ENCODE data around the gene KIF3B.
"Not testable (repeated sequence)": the region's sequence is repeated elsewhere in the genome, so short reads cannot be mapped to it uniquely, and the experiment has no call there.

The KIF3B gene

GRCh38 chr20:32294071-32294470 lies 16.6 kb downstream of the KIF3B start:
- DNase-seq (ENCODE audit: low read depth in 2 of 2, low spot score in 1 of 2) = no peak

DNA sequence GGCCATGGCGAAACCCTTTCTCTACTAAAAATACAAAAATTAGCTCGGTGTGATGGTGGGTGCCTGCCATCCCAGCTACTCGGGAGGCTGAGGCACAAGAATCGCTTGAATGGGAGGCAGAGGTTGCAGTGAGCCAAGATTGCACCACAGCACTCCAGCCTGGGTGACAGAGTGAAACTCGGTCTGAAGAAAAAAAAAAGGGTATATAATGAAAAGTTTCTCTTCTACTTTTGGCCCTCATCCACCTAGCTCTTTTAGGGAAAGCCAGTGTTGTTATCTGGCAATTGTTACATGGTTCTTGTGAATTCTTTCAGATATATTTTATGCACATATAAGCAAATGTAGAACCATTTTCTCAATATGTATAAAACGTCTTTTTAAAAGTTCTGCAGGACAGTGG lies 19.0 kb downstream of the KIF3B start:
- DNase-seq (ENCODE audit: low read depth in 2 of 2, low spot score in 1 of 2) = no peak

GRCh38 chr20:32296819-32297420 lies 19.5 kb downstream of the KIF3B start:
- DNase-seq (ENCODE audit: low read depth in 2 of 2, low spot score in 1 of 2) = no peak

DNA sequence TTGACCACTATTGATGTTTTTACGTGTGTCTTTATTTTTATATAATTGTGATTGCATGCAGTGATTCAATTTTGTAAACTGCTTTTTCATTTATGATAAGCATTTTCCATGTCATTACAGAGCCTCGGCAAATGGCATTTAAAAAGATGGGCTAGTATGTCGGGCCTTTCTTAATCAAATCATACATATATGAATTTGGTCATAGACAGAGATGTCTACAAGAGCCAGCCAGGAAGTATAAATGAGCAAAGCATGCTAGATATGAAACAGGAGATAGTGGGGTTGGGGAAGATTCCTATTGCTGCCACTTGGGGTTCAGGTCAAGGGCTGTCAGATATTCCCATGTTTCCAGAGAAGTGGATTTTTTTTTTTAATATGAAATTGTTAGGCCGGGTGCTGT lies 20.0 kb downstream of the KIF3B start:
- no peak for DNase-seq (ENCODE audit: low read depth in 2 of 2, low spot score in 1 of 2)

GRCh38 chr20:32300647-32301046 lies 23.2 kb downstream of the KIF3B start:
- DNase-seq (ENCODE audit: low read depth in 2 of 2, low spot score in 1 of 2) = no peak

- DNase-seq (ENCODE audit: low read depth in 2 of 2, low spot score in 1 of 2) = no peak
Measured at GRCh38 chr20:32301719-32302506, 24.5 kb downstream of the KIF3B start.

- no peak for DNase-seq (ENCODE audit: low read depth in 2 of 2, low spot score in 1 of 2)
Measured at GRCh38 chr20:32302507-32302872, 25.0 kb downstream of the KIF3B start.

- no peak for DNase-seq (ENCODE audit: low read depth in 2 of 2, low spot score in 1 of 2)
Measured at GRCh38 chr20:32304131-32304746, 26.8 kb downstream of the KIF3B start.

- no peak for DNase-seq (ENCODE audit: low read depth in 2 of 2, low spot score in 1 of 2)
Measured at GRCh38 chr20:32312718-32313424, 35.4 kb downstream of the KIF3B start.

- DNase-seq (ENCODE audit: low read depth in 2 of 2, low spot score in 1 of 2) = no peak
Measured at GRCh38 chr20:32314768-32315167, 37.3 kb downstream of the KIF3B start.

GRCh38 chr20:32315399-32315798 lies 37.9 kb downstream of the KIF3B start:
- DNase-seq (ENCODE audit: low read depth in 2 of 2, low spot score in 1 of 2) = no peak

DNA sequence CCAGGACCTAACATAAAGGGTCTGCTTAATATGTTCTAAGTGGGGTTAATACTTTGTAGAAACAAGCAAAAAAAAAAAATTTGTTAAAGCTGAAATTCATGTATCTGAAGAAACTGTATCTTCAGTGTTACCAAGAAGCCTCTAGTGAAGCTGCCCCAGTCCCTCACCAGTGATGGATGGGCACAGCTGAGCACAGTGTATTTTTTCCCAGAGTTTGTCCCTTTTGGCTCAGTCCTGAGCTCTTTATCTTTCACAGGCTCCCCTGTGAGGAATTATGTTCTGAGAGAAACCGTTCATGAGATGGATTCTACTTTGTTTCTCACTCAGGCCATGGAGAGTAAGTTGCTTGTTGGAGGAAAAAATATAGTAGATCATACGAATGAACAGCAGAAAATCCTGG lies 38.4 kb downstream of the KIF3B start:
- no peak for DNase-seq (ENCODE audit: low read depth in 2 of 2, low spot score in 1 of 2)

DNA sequence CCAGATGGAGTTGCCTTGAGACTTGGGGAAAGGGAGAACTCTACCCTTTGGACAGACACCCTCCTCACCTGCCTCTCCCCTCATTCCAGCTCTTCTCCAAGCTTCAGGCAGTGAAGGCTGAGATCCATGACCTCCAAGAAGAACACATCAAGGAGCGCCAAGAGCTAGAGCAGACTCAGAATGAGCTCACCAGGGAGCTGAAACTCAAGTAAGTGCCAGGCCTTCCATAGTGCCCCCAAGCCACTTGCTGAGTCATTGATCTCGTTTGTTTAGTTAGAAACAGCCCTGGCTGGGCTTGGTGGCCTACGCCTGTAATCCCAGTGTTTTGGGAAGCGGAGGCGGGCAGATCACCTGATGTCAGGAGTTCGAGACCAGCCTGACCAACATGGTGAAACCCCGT lies 39.2 kb downstream of the KIF3B start:
- DNase-seq (ENCODE audit: low read depth in 2 of 2, low spot score in 1 of 2) = no peak

GRCh38 chr20:32319100-32319499 lies 41.6 kb downstream of the KIF3B start:
- DNase-seq (ENCODE audit: low read depth in 2 of 2, low spot score in 1 of 2) = no peak

DNA sequence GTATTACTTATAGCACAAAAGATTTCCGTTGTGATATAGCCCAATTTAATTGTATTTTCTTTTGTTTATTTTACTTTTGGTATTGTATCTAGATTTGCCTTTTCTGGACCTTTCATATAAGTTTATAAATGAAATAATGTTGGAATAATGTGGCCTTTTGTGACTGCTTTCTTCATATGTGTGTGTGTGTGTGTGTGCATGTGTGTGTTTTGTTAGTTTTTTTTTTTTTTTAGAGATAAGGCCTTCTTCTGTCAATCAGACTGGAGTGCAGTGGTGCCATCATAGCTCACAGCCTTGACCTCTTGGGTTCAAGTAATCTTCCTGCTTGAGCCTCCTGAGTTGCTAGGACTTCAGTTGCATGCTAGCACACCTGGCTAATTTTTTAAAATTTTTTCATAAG lies 42.9 kb downstream of the KIF3B start:
- DNase-seq (ENCODE audit: low read depth in 2 of 2, low spot score in 1 of 2) = no peak

DNA sequence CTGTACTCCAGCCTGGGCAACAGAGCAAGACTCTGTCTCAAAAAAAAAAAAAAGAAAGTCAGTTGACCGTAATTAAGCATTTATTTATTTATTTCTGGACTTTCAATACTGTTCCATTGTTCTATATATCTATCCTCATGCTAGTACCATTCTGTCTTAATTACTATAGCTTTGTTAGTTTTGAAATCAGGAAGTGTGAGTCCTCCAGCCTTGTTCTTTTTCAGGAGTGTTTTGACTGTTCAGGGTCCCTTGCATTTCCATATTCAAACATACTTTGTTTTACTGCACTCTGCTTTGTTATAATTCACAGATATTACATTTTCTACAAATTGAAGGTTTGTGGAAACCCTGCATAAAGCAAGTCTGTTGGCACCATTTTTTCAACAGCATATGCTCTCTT lies 43.9 kb downstream of the KIF3B start:
- no peak for DNase-seq (ENCODE audit: low read depth in 2 of 2, low spot score in 1 of 2)

GRCh38 chr20:32322260-32322659 lies 44.8 kb downstream of the KIF3B start:
- not testable (repeated sequence) for DNase-seq (ENCODE audit: low read depth in 2 of 2, low spot score in 1 of 2)

DNA sequence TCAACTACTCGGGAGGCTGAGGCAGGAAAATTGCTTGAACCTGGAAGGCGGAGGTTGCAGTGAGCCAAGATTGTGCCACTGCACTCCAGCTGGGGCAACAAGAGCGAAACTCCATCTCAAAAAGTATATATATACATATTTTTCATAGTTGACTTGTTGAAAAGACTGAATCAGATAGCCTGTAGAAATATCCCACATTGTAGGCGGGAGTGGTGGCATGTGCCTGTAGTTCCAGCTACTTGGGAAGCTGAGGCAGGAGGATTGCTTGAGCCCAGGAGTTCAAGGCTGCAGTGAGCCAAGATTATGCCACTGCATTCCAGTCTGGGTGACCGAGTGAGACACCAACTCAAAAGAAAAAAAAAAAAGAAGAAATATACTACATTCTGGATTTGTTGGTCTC lies 46.3 kb downstream of the KIF3B start:
- not testable (repeated sequence) for DNase-seq (ENCODE audit: low read depth in 2 of 2, low spot score in 1 of 2)

DNA sequence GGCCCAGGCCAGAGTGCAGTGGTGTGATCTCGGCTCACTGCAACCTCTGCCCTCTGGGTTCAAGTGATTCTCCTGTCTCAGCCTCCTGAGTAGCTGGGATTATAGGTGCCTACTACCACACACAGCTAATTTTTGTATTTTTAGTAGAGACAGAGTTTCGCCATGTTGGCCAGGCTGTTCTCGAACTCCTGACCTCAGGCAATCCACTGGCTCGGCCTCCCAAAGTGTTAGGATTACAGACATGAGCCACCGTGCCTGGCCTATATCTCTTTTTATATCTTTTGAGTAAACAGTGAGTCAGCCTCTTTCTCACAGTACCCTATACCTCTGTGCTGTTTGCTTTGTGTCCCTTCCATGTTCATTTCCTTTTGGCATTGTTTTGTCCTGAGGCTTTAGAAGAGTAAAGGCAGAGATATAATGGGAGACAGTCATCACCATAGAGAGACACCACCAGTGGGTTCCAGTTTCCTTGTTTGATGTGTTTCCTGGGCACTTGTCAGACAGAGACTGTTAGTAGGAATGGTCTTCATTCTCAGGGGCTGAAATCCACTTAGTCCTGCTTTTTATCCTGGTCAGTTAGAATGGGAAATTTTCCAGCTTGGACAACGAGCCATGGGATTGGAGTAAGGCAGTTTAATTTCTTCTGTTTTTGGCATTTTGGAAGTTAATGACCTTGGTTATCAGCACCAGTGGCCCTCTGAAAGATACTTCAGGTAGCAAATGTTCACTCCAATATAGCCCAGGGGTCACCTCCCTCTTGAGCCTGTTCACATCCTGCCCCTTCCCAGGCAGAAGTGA lies 48.5 kb downstream of the KIF3B start:
- no peak for DNase-seq (ENCODE audit: low read depth in 2 of 2, low spot score in 1 of 2)

DNA sequence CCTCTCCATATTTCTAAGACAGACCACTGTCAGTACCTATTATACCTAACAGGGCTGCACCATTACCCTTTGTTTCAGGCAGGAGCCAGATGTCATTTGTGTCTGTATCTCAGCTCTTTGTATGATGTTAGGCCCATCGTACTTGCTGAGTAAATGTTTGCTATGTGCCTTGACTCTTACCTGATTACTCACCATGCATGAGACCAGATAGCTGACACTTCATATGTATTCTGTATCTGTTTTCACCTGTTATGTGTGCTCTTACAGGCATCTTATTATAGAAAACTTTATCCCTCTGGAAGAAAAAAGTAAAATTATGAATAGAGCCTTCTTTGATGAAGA lies 49.0 kb downstream of the KIF3B start:
- DNase-seq (ENCODE audit: low read depth in 2 of 2, low spot score in 1 of 2) = no peak

GRCh38 chr20:32327087-32327681 lies 49.7 kb downstream of the KIF3B start:
- no peak for DNase-seq (ENCODE audit: low read depth in 2 of 2, low spot score in 1 of 2)
